NCI-H524 treated with DMSO at 0.1 percent for 48 hours (cell line): ENCODE results near the gene KLF12.

Source experiments
- DNase-seq: peaks from one replicate; lab custom pipeline; 2025; lab: John Stamatoyannopoulos, UW

Gene KLF12

GRCh38 chr13:74103970-74104555 is 30.1 kb downstream of the KLF12 start:
- no peak for DNase-seq

GRCh38 chr13:74103196-74103595 is 31.0 kb downstream of the KLF12 start:
- DNase-seq: no peak

GRCh38 chr13:74102691-74103090 is 31.5 kb downstream of the KLF12 start:
- DNase-seq: no peak

- no peak for DNase-seq
These were observed 32.8 kb downstream of the KLF12 start for GRCh38 chr13:74101436-74101835.

GRCh38 chr13:74098077-74098476 is 36.1 kb downstream of the KLF12 start:
- no peak for DNase-seq

- DNase-seq: no peak
These were observed 37.1 kb downstream of the KLF12 start for GRCh38 chr13:74097116-74097515.

GRCh38 chr13:74093691-74094090 is 40.5 kb downstream of the KLF12 start:
- DNase-seq: no peak

- no peak for DNase-seq
These were observed 41.5 kb downstream of the KLF12 start for GRCh38 chr13:74092711-74093110.

GRCh38 chr13:74090869-74091605 is 43.2 kb downstream of the KLF12 start:
- no peak for DNase-seq

- DNase-seq: no peak
These were observed 43.8 kb downstream of the KLF12 start for GRCh38 chr13:74090397-74090796.

GRCh38 chr13:74087357-74087756 is 46.8 kb downstream of the KLF12 start:
- no peak for DNase-seq
